Nephron (organoid): Measurements from ENCODE around the gene NUP85.
"Not testable (repeated sequence)": the region's sequence is repeated elsewhere in the genome, so short reads cannot be mapped to it uniquely, and the experiment has no call there.

Source experiments
- H3K27ac Mint-ChIP-seq, 3 experiments: 2 replicates each; pipeline ENCODE4 v1.8.0; 2020; ENCODE audit warnings: mixed read lengths in 3 of 3, mild to moderate bottlenecking in 2 of 3, moderate library complexity in 1 of 3
- H3K27me3 Mint-ChIP-seq: 2 replicates; pipeline ENCODE4 v1.8.0; 2021; ENCODE audit warnings: low read depth, mild to moderate bottlenecking, moderate library complexity, mixed read lengths
- H3K36me3 Mint-ChIP-seq: 2 replicates; pipeline ENCODE4 v1.8.0; 2020; ENCODE audit warnings: low read depth, mixed read lengths
- H3K4me1 Mint-ChIP-seq: 2 replicates; pipeline ENCODE4 v1.8.0; 2020; ENCODE audit warnings: mixed read lengths
- H3K4me3 Mint-ChIP-seq, 3 experiments: 2 replicates each; pipeline ENCODE4 v1.8.0; 2020; ENCODE audit warnings: mild to moderate bottlenecking in 3 of 3, mixed read lengths in 3 of 3, moderate library complexity in 2 of 3
- H3K9me3 Mint-ChIP-seq: 2 replicates; pipeline ENCODE4 v1.8.0; 2020; ENCODE audit warnings: mixed read lengths
- CTCF ChIP-seq, 3 experiments: fragments of 200-600 bp; sonication (generic); IDR thresholded peaks; one replicate each; pipeline ENCODE4 v1.5.0; 2021; ENCODE audit warnings: antibody characterized with exemption in 3 of 3; ENCODE audit not compliant: unreplicated experiment in 3 of 3

The NUP85 gene

GRCh38 chr17:75191584-75191983, 13.9 kb upstream of the NUP85 start:
- Mint-ChIP-seq H3K27ac (no peak overlapping the region), H3K4me3 (no peak overlapping the region), H3K9me3 (no peaks in the 10 kb centered on the region), H3K27me3 (no peaks in the 10 kb centered on the region), H3K36me3 (no peaks in the 10 kb centered on the region), H3K4me1 (no peaks in the 10 kb centered on the region)
- no peak for TF ChIP-seq CTCF (IDR thresholded peaks at IDR 0.05; ENCODE audit: unreplicated experiment in 3 of 3)

- H3K4me1 Mint-ChIP-seq, result no peaks in the 10 kb centered on the region
- no peak for TF ChIP-seq CTCF (IDR thresholded peaks at IDR 0.05; ENCODE audit: unreplicated experiment in 3 of 3)
- H3K9me3 Mint-ChIP-seq, result no peaks in the 10 kb centered on the region
Observed at GRCh38 chr17:75194879-75195278, 10.6 kb upstream of the NUP85 start.

GRCh38 chr17:75199886-75200618, 5.4 kb upstream of the NUP85 start:
- Mint-ChIP-seq H3K36me3 (no peaks in the 10 kb centered on the region), H3K27me3 (no peaks in the 10 kb centered on the region), H3K9me3 (no peaks in the 10 kb centered on the region), H3K4me3 (no peak overlapping the region), H3K27ac (no peak overlapping the region), H3K4me1 (no peaks in the 10 kb centered on the region)
- TF ChIP-seq CTCF (IDR thresholded peaks at IDR 0.05; ENCODE audit: unreplicated experiment in 3 of 3), result no peak

More at GRCh38 chr17:75194879-75195278, 10.6 kb upstream of the NUP85 start:
- Mint-ChIP-seq H3K27ac (peak overlapping the region in 2 of 3 experiments; percentile 3 to 57), H3K27me3 (no peaks in the 10 kb centered on the region), H3K4me3 (no peak overlapping the region), H3K36me3 (no peaks in the 10 kb centered on the region)

- Mint-ChIP-seq H3K4me3 (peak overlapping the region; percentile 94 to 99 (median 98)), H3K27me3 (no peaks in the 10 kb centered on the region), H3K9me3 (no peaks in the 10 kb centered on the region), H3K4me1 (peaks cover 9% of the 10 kb centered on the region), H3K27ac (peak overlapping the region; percentile 100), H3K36me3 (peaks cover 10% of the 10 kb centered on the region)
- TF ChIP-seq CTCF (IDR thresholded peaks at IDR 0.05; ENCODE audit: unreplicated experiment in 3 of 3), result no peak
Observed at GRCh38 chr17:75205793-75206163, 299 bp downstream of the NUP85 start.

GRCh38 chr17:75207050-75207407, 1.6 kb downstream of the NUP85 start:
- not testable (repeated sequence) for H3K9me3 Mint-ChIP-seq, H3K27me3 Mint-ChIP-seq, H3K4me1 Mint-ChIP-seq
- peak overlapping the region; percentile 44 to 100 (median 100) for H3K27ac Mint-ChIP-seq
- H3K4me3 Mint-ChIP-seq, result peak overlapping the region; percentile 94 to 99 (median 98)
- peaks cover 15% of the 10 kb centered on the region for H3K36me3 Mint-ChIP-seq

GRCh38 chr17:75207760-75208159, 2.3 kb downstream of the NUP85 start:
- TF ChIP-seq CTCF (IDR thresholded peaks at IDR 0.05; ENCODE audit: unreplicated experiment in 3 of 3), result no peak
- Mint-ChIP-seq H3K4me3 (peak overlapping the region; percentile 68 to 82 (median 80)), H3K27ac (peak overlapping the region in 1 of 3 experiments; percentile 43), H3K4me1 (peaks cover 9% of the 10 kb centered on the region), H3K27me3 (no peaks in the 10 kb centered on the region), H3K36me3 (peaks cover 19% of the 10 kb centered on the region), H3K9me3 (no peaks in the 10 kb centered on the region)
